HG03025 (cell line): Measurements from ENCODE around the gene ZNF354C.

Experiments used
- ATAC-seq: cut with Tn5 transposase; IDR thresholded peaks from one replicate; pipeline ENCODE4 v1.9.1; 2021; ENCODE audit warnings: mild to moderate bottlenecking, moderate library complexity; ENCODE audit not compliant: unreplicated experiment, low FRiP score

The ZNF354C gene

DNA sequence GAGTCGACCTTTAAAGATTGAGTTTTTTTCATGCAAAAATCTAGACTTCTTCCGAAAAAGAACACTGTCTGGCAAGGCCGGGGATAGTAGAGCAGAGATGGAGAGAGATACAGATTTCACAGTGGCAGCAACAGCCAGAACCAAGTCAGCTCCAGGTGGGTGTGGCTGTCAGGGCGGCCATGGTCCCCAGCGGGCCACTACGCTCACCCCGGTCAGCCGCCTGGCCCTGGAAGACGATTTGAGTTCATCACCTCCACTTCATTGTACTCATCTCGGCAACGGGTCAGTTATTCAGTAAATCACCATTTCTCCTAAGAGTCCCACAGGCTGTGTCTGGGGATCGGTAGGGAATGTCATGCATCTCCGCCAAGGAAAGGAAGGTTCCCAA is 53.0 kb downstream of the ZNF354C start:
- no peak for ATAC-seq

- ATAC-seq: no peak
Measured at GRCh38 chr5:179113945-179114641, 53.9 kb downstream of the ZNF354C start.

GRCh38 chr5:179114756-179115155 is 54.6 kb downstream of the ZNF354C start:
- ATAC-seq: no peak

DNA sequence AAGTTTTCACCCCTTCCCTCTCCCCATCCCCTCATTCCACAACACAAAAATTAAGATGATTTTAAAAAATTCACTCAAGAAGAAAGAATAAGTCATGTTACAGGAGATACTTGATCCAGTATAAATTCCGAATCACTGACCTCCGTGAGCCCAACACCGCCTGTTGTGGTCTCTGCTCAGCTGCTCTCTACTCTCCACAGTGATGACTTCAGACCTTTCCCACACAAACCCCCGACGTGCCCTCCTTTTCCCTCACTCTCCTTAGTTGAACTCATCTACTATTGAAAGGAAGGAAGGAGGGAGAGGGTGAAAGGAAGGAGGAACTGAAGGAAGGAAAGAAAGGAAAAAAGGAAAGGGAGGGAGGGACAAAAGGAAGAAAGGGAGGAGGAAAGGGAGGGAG is 55.1 kb downstream of the ZNF354C start:
- no peak for ATAC-seq

DNA sequence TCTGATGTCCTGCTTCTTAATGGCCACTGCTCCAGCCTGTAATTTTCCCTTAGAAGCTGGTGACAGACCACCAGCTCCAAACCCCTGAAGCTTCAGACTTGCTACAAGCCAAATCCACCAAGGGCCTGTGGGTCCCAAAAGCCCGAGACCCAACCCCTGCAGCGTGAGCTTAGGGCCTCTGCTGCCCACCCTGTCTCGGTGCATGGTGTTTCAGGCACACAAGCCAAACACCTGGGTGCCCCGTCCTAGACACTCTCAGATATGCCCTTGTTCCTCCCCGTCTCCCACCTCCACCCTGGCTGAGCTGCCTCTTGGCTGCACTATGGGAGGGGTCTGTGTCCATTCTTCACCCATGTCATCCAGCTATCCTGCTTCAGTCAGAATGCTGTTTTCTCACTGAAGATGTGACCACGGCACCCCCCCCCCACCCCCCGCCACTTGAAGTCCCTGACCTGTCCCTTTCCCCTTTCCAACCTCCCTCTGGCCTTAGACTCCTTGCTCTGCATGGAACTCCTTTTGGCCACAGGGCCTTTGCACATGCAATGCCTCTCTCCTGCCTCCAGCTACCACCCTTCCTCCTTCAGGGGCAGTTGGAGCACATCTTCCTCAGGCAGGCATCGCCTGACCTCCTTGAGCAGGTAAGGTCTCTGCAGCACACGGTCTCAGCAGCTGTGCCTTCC is 55.8 kb downstream of the ZNF354C start:
- no peak for ATAC-seq

DNA sequence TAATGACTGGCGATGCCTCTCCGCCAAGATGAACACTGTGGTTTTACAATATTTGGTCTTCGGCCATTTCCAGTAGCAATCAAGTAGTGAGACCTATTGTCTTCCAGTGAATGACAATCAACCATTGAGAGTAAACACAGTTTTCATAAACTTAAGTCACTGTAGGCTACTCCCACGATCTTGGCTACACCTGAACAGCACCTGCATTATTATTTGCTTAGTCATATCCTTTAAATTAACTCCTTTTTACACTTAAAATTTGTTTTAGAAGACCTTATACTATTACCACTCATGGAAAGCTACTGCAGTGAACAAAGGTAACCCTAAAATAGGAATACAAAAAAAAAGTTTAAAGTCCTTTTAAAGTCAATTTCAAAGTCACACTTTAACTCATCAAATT is 58.2 kb downstream of the ZNF354C start:
- ATAC-seq: no peak

- ATAC-seq: no peak
Measured at GRCh38 chr5:179118756-179119414, 58.7 kb downstream of the ZNF354C start.

GRCh38 chr5:179119415-179120170 is 59.4 kb downstream of the ZNF354C start:
- ATAC-seq: no peak

GRCh38 chr5:179120421-179120861 is 60.3 kb downstream of the ZNF354C start:
- no peak for ATAC-seq

- ATAC-seq: no peak
Measured at GRCh38 chr5:179120951-179121666, 60.9 kb downstream of the ZNF354C start.

DNA sequence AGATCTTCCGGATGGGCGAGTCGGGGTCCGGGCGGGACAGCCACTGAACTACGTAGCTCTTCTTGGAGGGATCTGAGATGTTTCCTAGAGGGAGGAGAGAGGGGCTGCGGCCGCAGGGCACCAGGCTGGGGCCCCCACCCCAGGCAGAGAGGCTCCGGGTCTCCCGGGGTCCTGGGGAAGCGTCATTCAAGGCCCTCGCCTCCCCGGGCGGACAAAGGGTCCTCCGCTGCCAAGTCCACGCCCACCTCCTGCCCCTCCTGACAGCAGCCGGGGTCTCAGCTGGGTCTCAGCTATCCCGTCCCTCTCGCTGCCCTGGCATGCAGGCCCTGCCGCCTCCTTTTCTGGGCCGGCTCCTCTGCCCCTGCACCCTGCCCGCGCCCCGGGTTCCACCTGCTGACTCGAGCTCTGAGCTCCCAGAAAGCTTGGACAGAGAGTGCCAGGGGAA is 61.5 kb downstream of the ZNF354C start:
- no peak for ATAC-seq

- no peak for ATAC-seq
Measured at GRCh38 chr5:179122411-179123108, 62.4 kb downstream of the ZNF354C start.

DNA sequence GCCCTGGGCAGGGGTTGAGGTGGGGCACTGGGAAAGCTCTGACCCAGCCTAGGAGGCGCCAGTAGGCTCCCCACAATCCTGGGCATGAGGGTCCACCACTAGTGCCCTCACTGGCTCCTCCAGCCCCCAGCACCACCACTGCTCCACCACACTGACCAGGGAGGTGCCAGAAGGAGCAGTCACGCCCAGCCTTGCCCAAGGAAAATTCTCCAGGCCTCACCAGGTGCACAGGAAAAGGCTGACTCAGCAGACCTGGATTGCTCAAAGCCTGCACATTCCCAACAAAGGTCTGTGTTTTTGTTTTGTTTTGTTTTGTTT is 62.9 kb downstream of the ZNF354C start:
- ATAC-seq: no peak

GRCh38 chr5:179123491-179124272 is 63.5 kb downstream of the ZNF354C start:
- ATAC-seq: no peak

GRCh38 chr5:179124273-179124852 is 64.2 kb downstream of the ZNF354C start:
- ATAC-seq: no peak

- no peak for ATAC-seq
Measured at GRCh38 chr5:179124853-179125788, 64.9 kb downstream of the ZNF354C start.

GRCh38 chr5:179125789-179126505 is 65.8 kb downstream of the ZNF354C start:
- no peak for ATAC-seq
